K562 (cell line): Measurements from ENCODE around the gene MAPK4. TPM values are rescaled to one million over a fixed set of nuclear protein-coding genes. Genes with fewer than 3 reads are reported as not detected.

ENCODE experiments used
- ATAC-seq: fragments of 200-7000 bp; cut with Tn5 transposase; 3 replicates; pipeline ENCODE4 v1.9.1; 2020; ENCODE audit warnings: moderate library complexity
- BruUV-seq: library from RNA; stranded (reverse); fragments of 400-500 nt; replicated peaks from 2 replicates; lab custom pipeline; 2021; lab: Mats Ljungman, UMichigan
- CTCF ChIA-PET: fragments of 300-600 bp; formaldehyde crosslinking; extraction: SDS; loops from one replicate; lab custom pipeline; 2021; ENCODE audit warnings: low intra/inter-chr PET ratio; lab: Yijun Ruan, JAX
- POLR2A ChIA-PET: fragments of 300-600, 350-650 bp; sonication (Branson Sonifier 250); formaldehyde crosslinking; extraction: SDS; loops from one replicate; lab custom pipeline; 2021; ENCODE audit warnings: antibody characterized with exemption, inconsistent platforms; lab: Yijun Ruan, JAX
- DNase-seq, 4 experiments: peaks; one replicate each; pipeline versions ENCODE4 v3.0.0 to v3.0.0-alpha.2; 2011 to 2018; ENCODE audit warnings: low spot score in 3 of 4, mixed read lengths in 3 of 4; ENCODE audit errors: extremely low read depth in 1 of 4
- FAIRE-seq: peaks from 2 replicates; lab custom pipeline; 2011; peaks lifted over from hg19 to GRCh38; lab: Jason Lieb, UNC
- H2AFZ ChIP-seq: 2 replicates; pipeline ENCODE4 v1.6.0; 2011; ENCODE audit warnings: low read depth, low read length, control low read depth, inconsistent platforms
- H3K27ac ChIP-seq: fragments of 200-600 bp; 3 replicates; pipeline ENCODE4 v1.8.0; 2011; ENCODE audit warnings: low read depth, mild to moderate bottlenecking, control low read depth, inconsistent platforms, low read length, moderate library complexity, mixed read lengths; ENCODE audit errors: extremely low read depth
- H3K27me3 ChIP-seq, 2 experiments: fragments of 300-600 bp in 1 of 2; 2 replicates in 1 of 2; 3 replicates in 1 of 2; pipeline versions ENCODE4 v1.6.0 to v1.8.0; 2011; ENCODE audit warnings: inconsistent platforms in 2 of 2, low read length in 2 of 2, mild to moderate bottlenecking in 1 of 2, mixed read lengths in 1 of 2, moderate library complexity in 1 of 2; ENCODE audit not compliant: control insufficient read depth in 2 of 2, insufficient read depth in 2 of 2
- H3K36me3 ChIP-seq: fragments of 300-600 bp; 3 replicates; pipeline ENCODE4 v1.8.0; 2011; ENCODE audit warnings: mild to moderate bottlenecking, low read length, inconsistent platforms; ENCODE audit not compliant: control insufficient read depth, insufficient read depth
- H3K4me1 ChIP-seq, 2 experiments: fragments of 200-600 bp in 1 of 2; replicated peaks in 1 of 2; 2 replicates in 1 of 2; 3 replicates in 1 of 2; pipeline versions ENCODE4 v1.5.1 to v1.8.0; 2011; ENCODE audit warnings: inconsistent platforms in 2 of 2, low read length in 2 of 2, mild to moderate bottlenecking in 1 of 2, mixed read lengths in 1 of 2, moderate library complexity in 1 of 2; ENCODE audit not compliant: control insufficient read depth in 2 of 2, insufficient read depth in 2 of 2
- H3K4me2 ChIP-seq: 2 replicates; pipeline ENCODE4 v1.6.1; 2011; ENCODE audit warnings: low read length, control low read depth, inconsistent platforms, mixed read lengths; ENCODE audit not compliant: insufficient read depth
- H3K4me3 ChIP-seq: fragments of 200-600 bp; sonication (generic), shearing (Covaris generic); 2 replicates; pipeline ENCODE4 v1.5.1; 2016; ENCODE audit warnings: control low read depth, inconsistent platforms
- H3K79me2 ChIP-seq: fragments of 200-600 bp; 3 replicates; pipeline ENCODE4 v1.8.0; 2011; ENCODE audit warnings: low read length, inconsistent platforms; ENCODE audit not compliant: control insufficient read depth, insufficient read depth
- H3K9ac ChIP-seq, 2 experiments: 2 replicates each; pipeline versions ENCODE4 v1.6.0 to v1.6.1; 2011; ENCODE audit warnings: low read depth in 2 of 2, low read length in 2 of 2, control low read depth in 1 of 2, inconsistent platforms in 1 of 2, mild to moderate bottlenecking in 1 of 2, mixed read lengths in 1 of 2; ENCODE audit not compliant: insufficient read depth in 1 of 2
- H3K9me1 ChIP-seq: one replicate; pipeline ENCODE4 v1.6.0; 2011; ENCODE audit warnings: inconsistent platforms, mild to moderate bottlenecking, low read length, moderate library complexity; ENCODE audit not compliant: control insufficient read depth, insufficient read depth
- H3K9me3 ChIP-seq: replicated peaks from 2 replicates; pipeline ENCODE4 v1.5.1; 2011; ENCODE audit warnings: low read depth, low read length, inconsistent platforms; ENCODE audit not compliant: control insufficient read depth, insufficient read depth
- H4K20me1 ChIP-seq: replicated peaks from 2 replicates; pipeline ENCODE4 v1.6.1; 2011; ENCODE audit warnings: low read length, inconsistent platforms, mixed read lengths; ENCODE audit not compliant: control insufficient read depth, insufficient read depth
- ELF2 ChIP-seq: fragments of 250-450 bp; sonication (Bioruptor Pico); IDR thresholded peaks from 2 replicates; pipeline ENCODE4 v1.5.0; 2021; ENCODE audit warnings: mild to moderate bottlenecking
- FOXK2 ChIP-seq, 2 experiments: fragments of 450-650 bp; IDR thresholded peaks in 1 of 2; conservative IDR thresholded peaks in 1 of 2; 2 replicates each; pipeline ENCODE4 v1.6.1; 2016; ENCODE audit warnings: low read depth in 2 of 2, mild to moderate bottlenecking in 1 of 2
- HLTF ChIP-seq: fragments of 450-650 bp; IDR thresholded peaks from 2 replicates; pipeline ENCODE4 v1.6.1; 2016
- MTA3 ChIP-seq: fragments of 450-650 bp; formaldehyde crosslinking; IDR thresholded peaks from 2 replicates; pipeline ENCODE4 v1.6.1; 2017; ENCODE audit warnings: mild to moderate bottlenecking, borderline replicate concordance
- THRAP3 ChIP-seq: fragments of 450-650 bp; IDR thresholded peaks from 2 replicates; pipeline ENCODE4 v1.6.1; 2016; ENCODE audit warnings: mild to moderate bottlenecking, inconsistent platforms, borderline replicate concordance
- ZNF57 ChIP-seq: fragments of 450-650 bp; formaldehyde crosslinking; IDR thresholded peaks from 2 replicates; pipeline ENCODE4 v1.4.0; 2020; ENCODE audit warnings: mild to moderate bottlenecking, moderate library complexity
- WGBS: fragments of 100-300 bp; shearing (Covaris generic); methylation state at CpG from one replicate; pipeline ENCODE4 v1.1.6; 2016; ENCODE audit warnings: low coverage, mixed read lengths; ENCODE audit not compliant: insufficient coverage; ENCODE audit errors: missing lambda C conversion rate; 5-methylcytosine and 5-hydroxymethylcytosine counted together
- in situ Hi-C: fragments of 300-500 bp; cut with MboI; formaldehyde crosslinking; loops from 4 replicates; pipeline ENCODE4 v1.15.0; 2018; ENCODE audit warnings: inconsistent platforms, mixed read lengths
- intact Hi-C: fragments of 100-400 bp; cut with micrococcal nuclease; formaldehyde crosslinking; loops from 2 replicates; pipeline ENCODE4 v1.14.2; 2022
- polyA plus RNA-seq, 8 experiments: library from polyadenylated mRNA; depleted of rRNA in 4 of 8; stranded (reverse) in 5 of 8; unstranded in 3 of 8; fragments of >200 nt; fragmentation: Nextera tagmentation in 2 of 8; fragmentation: Illumina TruSeq in 1 of 8; extraction: Ambion mirVana in 2 of 8; extraction: Trizol in 1 of 8; gene quantifications; 2 replicates each; pipeline versions ENCODE4 v1.2.1 to v1.2.3, GENCODE V29; 2011 to 2014; ENCODE audit warnings: inconsistent platforms in 1 of 8, missing spikeins in 1 of 8
- total RNA-seq, 7 experiments: library from RNA; depleted of rRNA in 6 of 7; stranded (reverse); fragments of >200 nt in 6 of 7; fragmentation: Illumina TruSeq in 2 of 7; extraction: Trizol in 2 of 7; gene quantifications; 2 replicates each; pipeline versions ENCODE4 v1.2.1 to v1.2.3, GENCODE V29; 2011 to 2021; ENCODE audit warnings: low replicate concordance in 1 of 7
- TF ChIP-seq, protein P1 (sequence below): IDR thresholded peaks from 2 replicates; pipeline ENCODE4 v1.6.1; 2011; ENCODE audit not compliant: insufficient read length; ENCODE audit errors: extremely low read depth

The MAPK4 gene
- total and polyA plus RNA-seq, 9 of the 15 experiments (the other 6 are each of a cell fraction or from before 2014, with no cell fraction given) = not detected

DNA sequence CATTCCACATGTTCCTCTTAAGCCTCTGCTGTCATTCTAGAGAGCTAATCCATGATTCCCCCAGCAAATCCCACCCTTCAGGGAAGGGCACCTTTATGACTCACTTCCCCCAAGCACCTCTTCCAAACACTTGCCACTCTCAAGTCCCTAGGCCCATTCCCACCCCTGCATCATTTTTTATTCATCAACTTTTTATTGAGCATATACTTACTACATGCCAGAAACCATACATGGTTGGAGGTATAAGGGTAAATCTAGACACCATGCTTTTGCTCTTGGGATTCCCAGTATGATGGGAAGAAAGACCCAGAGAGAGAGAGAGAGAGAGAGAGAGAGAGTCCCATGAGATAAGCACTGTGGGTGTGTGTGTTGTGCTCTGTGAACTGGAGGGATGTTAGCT lies 87.9 kb downstream of the MAPK4 start:
- no peak for FAIRE-seq
- BruUV-seq = no TSS peak
- intact Hi-C loops = no loop called here

DNA sequence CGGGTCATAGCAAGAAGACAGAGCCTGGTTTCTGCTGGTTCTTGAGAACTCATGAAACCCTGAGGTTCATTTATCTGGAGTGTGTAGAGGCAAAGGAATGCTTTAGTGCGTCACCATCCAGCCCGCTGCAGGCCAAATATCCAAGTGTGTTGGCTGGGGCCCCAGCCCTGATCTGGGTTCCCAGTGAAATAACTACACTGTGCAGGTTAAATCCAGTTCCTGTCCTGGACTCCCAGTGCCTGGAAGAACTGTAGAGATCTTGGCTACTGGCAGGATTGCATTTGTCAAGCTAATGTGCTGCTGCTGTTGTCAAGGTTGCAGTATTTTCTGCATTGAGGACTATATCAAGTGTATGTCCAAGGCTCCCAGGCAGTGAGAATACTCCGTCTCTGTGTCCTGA lies 89.9 kb downstream of the MAPK4 start:
- Histone ChIP-seq H3K4me3 (no peak overlapping the region), H3K9me3 (no peaks in the 10 kb centered on the region), H3K9ac (no peak overlapping the region), H3K79me2 (no peaks in the 10 kb centered on the region), H3K36me3 (no peaks in the 10 kb centered on the region), H3K27me3 (peaks cover 0 to 15% of the 10 kb centered on the region in 2 experiments; a peak in 1 of 5 replicates), H3K4me2 (no peak overlapping the region), H2AFZ (no peak overlapping the region), H3K9me1 (no peaks in the 10 kb centered on the region), H3K27ac (no peak overlapping the region), H4K20me1 (no peaks in the 10 kb centered on the region), H3K4me1 (no peaks in the 10 kb centered on the region)
- BruUV-seq = no TSS peak
- ATAC-seq = no peak
- intact Hi-C loops = no loop called here
- WGBS = 0% methylated on average over 4 of the region's 4 CpGs
- POLR2A ChIA-PET = no interaction called here
- in situ Hi-C loops = no loop called here
- CTCF ChIA-PET = no interaction called here
- TF ChIP-seq MTA3 = no peak
- no peak for FAIRE-seq
- DNase-seq = no peak

More for the DNA sequence above, 87.9 kb downstream of the MAPK4 start:
- H2AFZ ChIP-seq = no peak overlapping the region
- H3K9me3 ChIP-seq = no peaks in the 10 kb centered on the region
- H3K4me2 ChIP-seq = no peak overlapping the region
- no peaks in the 10 kb centered on the region for H3K36me3 ChIP-seq
- no peak overlapping the region for H3K9ac ChIP-seq
- in situ Hi-C loops = no loop called here
- H3K79me2 ChIP-seq = no peaks in the 10 kb centered on the region
- no peak overlapping the region for H3K27ac ChIP-seq
- peaks cover 0 to 9% of the 10 kb centered on the region in 2 experiments; a peak in 1 of 5 replicates for H3K27me3 ChIP-seq
- TF ChIP-seq HLTF (no peak), THRAP3 (no peak), ZNF57 (CRISPR knock-in tag) (no peak), ELF2 (CRISPR knock-in tag) (no peak), FOXK2 (conservative IDR thresholded peaks at IDR 0.05 in 1 of 2, IDR thresholded peaks at IDR 0.05 in 1 of 2; ENCODE audit: low read depth in 2 of 2) (no peak)
- TF ChIP-seq, protein P1, sequence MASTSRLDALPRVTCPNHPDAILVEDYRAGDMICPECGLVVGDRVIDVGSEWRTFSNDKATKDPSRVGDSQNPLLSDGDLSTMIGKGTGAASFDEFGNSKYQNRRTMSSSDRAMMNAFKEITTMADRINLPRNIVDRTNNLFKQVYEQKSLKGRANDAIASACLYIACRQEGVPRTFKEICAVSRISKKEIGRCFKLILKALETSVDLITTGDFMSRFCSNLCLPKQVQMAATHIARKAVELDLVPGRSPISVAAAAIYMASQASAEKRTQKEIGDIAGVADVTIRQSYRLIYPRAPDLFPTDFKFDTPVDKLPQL = no peak
- DNase-seq = no peak
- no peak overlapping the region for H3K4me3 ChIP-seq
- POLR2A ChIA-PET = no interaction called here
- CTCF ChIA-PET = no interaction called here
- H3K4me1 ChIP-seq = no peaks in the 10 kb centered on the region
- no peaks in the 10 kb centered on the region for H4K20me1 ChIP-seq
- no peaks in the 10 kb centered on the region for H3K9me1 ChIP-seq
- ATAC-seq = no peak
